SK-N-SH treated with all-trans-retinoic acid at 6 μM for 48 hours (cell line): ENCODE data around the gene DSCAM.

ENCODE experiments used
- ARNTL ChIP-seq: fragments of 450-650 bp; formaldehyde crosslinking; IDR thresholded peaks from 2 replicates; pipeline ENCODE4 v1.5.0; 2020; ENCODE audit warnings: low read depth, mild to moderate bottlenecking, moderate library complexity, borderline replicate concordance
- RARB ChIP-seq: fragments of 250-450 bp; sonication (Bioruptor Pico); IDR thresholded peaks from 2 replicates; pipeline ENCODE4 v1.8.0; 2021; ENCODE audit warnings: mild to moderate bottlenecking, moderate library complexity
- TOX ChIP-seq: fragments of 250-450 bp; sonication (Bioruptor Pico); IDR thresholded peaks from 2 replicates; pipeline ENCODE4 v1.8.0; 2021; ENCODE audit warnings: mild to moderate bottlenecking, moderate library complexity, borderline replicate concordance
- ZNF70 ChIP-seq: fragments of 450-650 bp; formaldehyde crosslinking; IDR thresholded peaks from 2 replicates; pipeline ENCODE4 v1.5.0; 2020; ENCODE audit warnings: mild to moderate bottlenecking, moderate library complexity

GRCh38 chr21:40504825-40505224 lies 342.1 kb downstream of the DSCAM start:
- no peak for TF ChIP-seq TOX (CRISPR knock-in tag)
- no peak for TF ChIP-seq RARB (CRISPR knock-in tag)
- no peak for TF ChIP-seq ARNTL
- no peak for TF ChIP-seq ZNF70 (CRISPR knock-in tag)
